22Rv1 (cell line): Measurements from ENCODE around the gene TSSK6.

Experiments used
- H3K27ac ChIP-seq: fragments of 450-650 bp; 2 replicates; pipeline ENCODE4 v1.5.1; 2017
- CTCF ChIP-seq: fragments of 450-650 bp; IDR thresholded peaks from 2 replicates; pipeline ENCODE4 v1.5.1; 2017; ENCODE audit warnings: mild to moderate bottlenecking
- ZFX ChIP-seq: fragments of 450-650 bp; IDR thresholded peaks from 2 replicates; pipeline ENCODE4 v1.6.1; 2017; ENCODE audit warnings: antibody characterized with exemption, borderline replicate concordance

The TSSK6 gene

GRCh38 chr19:19550485-19550929 lies 35.2 kb upstream of the TSSK6 start:
- TF ChIP-seq ZFX (no peak), CTCF (no peak)
- no peak overlapping the region for H3K27ac ChIP-seq

- TF ChIP-seq ZFX: no peak
- no peak for TF ChIP-seq CTCF
- H3K27ac ChIP-seq: no peak overlapping the region
Observed at GRCh38 chr19:19549804-19550464, 34.6 kb upstream of the TSSK6 start.

- no peak overlapping the region for H3K27ac ChIP-seq
- TF ChIP-seq CTCF (no peak), ZFX (no peak)
Observed at GRCh38 chr19:19548915-19549759, 33.8 kb upstream of the TSSK6 start.

- no peak overlapping the region for H3K27ac ChIP-seq
- TF ChIP-seq CTCF (no peak), ZFX (no peak)
Observed at GRCh38 chr19:19547674-19548336, 32.5 kb upstream of the TSSK6 start.

- H3K27ac ChIP-seq: no peak overlapping the region
- TF ChIP-seq ZFX (no peak), CTCF (no peak)
Observed at GRCh38 chr19:19546751-19547162, 31.4 kb upstream of the TSSK6 start.

GRCh38 chr19:19545707-19546106 lies 30.4 kb upstream of the TSSK6 start:
- H3K27ac ChIP-seq: no peak overlapping the region
- TF ChIP-seq ZFX (no peak), CTCF (no peak)
